Lower leg skin (tissue), 4 donors: ENCODE measurements around the gene ARHGAP29. TPM values are rescaled to one million over a fixed set of nuclear protein-coding genes. Genes with fewer than 3 reads are reported as not detected.

ENCODE experiments used
- DNase-seq, 2 donors: peaks; one replicate each; pipeline ENCODE4 v3.0.0-alpha.2; 2019; ENCODE audit warnings: low spot score in 2 of 2
- H3K4me3 ChIP-seq: fragments of 200-600 bp; sonication (generic); 2 replicates; pipeline ENCODE4 v1.5.1; 2017; ENCODE audit warnings: mild to moderate bottlenecking, low read depth; ENCODE audit not compliant: poor library complexity, severe bottlenecking
- POLR2A ChIP-seq, 2 donors: fragments of 450-650 bp; IDR thresholded peaks; one replicate each; pipeline ENCODE4 v1.6.1; 2016 to 2017; ENCODE audit warnings: antibody characterized with exemption in 2 of 2, mild to moderate bottlenecking in 1 of 2, moderate library complexity in 1 of 2
- WGBS, 2 donors: methylation state at CpG; one replicate each; pipeline ENCODE4 v1.1.5; 2018; 5-methylcytosine and 5-hydroxymethylcytosine counted together
- intact Hi-C: fragments of 100-400 bp; cut with DNase I; formaldehyde crosslinking; loops from one replicate; pipeline ENCODE4 v1.15.0; 2023; ENCODE audit warnings: low total_unique reads
- total RNA-seq, 4 donors: library from RNA; depleted of rRNA; stranded (reverse); fragments of >200 nt; gene quantifications; one replicate each; pipeline ENCODE4 v1.1.0, GENCODE V29; 2016
- TF ChIP-seq, protein P1 (sequence below), 3 donors: fragments of 450-650 bp; IDR thresholded peaks; one replicate each; pipeline ENCODE4 v1.5.1; 2016; ENCODE audit warnings: antibody characterized with exemption in 3 of 3, mild to moderate bottlenecking in 3 of 3, moderate library complexity in 2 of 3

ARHGAP29 gene
- total RNA-seq, 4 donors from 2014 or later = 30.1 to 49.5 (median 33.9) TPM

DNA sequence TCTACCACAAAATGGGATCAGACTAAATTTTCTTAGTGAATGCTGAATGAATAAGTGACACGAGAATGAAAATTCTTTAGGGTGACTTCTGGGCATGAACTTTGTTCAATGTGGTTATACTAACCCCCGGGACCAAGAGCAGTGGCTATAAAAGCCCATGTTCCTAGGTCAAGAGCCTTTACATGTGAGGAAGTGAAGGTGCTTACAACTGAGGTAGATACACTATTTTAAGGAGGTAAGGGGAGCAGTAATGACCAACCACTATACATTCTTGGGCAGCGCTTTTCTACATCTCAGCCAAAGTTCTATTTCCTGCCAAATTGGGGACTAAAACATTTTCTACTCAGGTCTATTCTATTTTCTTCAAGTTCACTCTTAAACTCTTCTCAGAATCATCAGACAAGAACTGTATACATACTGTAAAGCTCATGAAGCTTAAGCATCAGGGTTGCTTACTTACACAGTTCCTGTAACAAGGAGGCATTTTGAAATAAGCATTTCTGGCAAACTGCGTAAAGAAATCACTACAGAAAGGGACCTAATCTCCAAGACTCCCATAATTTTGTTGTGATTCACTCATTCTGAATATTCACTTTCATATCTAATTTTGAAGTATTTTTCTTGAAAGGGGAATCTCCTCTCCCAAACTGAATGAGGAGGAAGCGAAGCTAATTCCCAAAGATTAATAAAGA lies 8.5 kb upstream of the ARHGAP29 start:
- no peak for DNase-seq
- 74 to 87% methylated on average over 5 of the region's 5 CpGs for WGBS, 2 donors
- no peak for TF ChIP-seq POLR2A (IDR thresholded peaks at IDR 0.05)
- TF ChIP-seq, protein P1, sequence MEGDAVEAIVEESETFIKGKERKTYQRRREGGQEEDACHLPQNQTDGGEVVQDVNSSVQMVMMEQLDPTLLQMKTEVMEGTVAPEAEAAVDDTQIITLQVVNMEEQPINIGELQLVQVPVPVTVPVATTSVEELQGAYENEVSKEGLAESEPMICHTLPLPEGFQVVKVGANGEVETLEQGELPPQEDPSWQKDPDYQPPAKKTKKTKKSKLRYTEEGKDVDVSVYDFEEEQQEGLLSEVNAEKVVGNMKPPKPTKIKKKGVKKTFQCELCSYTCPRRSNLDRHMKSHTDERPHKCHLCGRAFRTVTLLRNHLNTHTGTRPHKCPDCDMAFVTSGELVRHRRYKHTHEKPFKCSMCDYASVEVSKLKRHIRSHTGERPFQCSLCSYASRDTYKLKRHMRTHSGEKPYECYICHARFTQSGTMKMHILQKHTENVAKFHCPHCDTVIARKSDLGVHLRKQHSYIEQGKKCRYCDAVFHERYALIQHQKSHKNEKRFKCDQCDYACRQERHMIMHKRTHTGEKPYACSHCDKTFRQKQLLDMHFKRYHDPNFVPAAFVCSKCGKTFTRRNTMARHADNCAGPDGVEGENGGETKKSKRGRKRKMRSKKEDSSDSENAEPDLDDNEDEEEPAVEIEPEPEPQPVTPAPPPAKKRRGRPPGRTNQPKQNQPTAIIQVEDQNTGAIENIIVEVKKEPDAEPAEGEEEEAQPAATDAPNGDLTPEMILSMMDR (IDR thresholded peaks at IDR 0.05) = no peak
- intact Hi-C loops = no loop called here
- H3K4me3 ChIP-seq = no peak overlapping the region

DNA sequence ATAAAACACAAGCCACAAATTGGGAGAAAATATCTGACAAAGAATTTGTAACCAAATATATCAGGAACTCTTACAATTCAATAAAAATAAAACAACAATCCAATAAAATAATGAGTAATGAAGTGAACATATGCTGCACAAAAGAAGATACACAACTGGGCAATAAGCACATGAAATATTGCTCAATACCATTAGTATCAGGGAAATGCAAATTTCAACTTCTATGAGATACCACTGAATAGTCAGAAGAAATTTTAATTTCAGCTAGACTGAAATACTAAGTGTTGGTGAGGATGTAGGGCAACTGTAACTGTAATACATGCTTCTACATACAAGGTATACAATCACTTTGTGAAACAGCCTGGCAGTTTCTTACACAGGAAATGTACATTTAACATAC lies 7.4 kb upstream of the ARHGAP29 start:
- intact Hi-C loops = no loop called here
- no peak for DNase-seq
- no peak overlapping the region for H3K4me3 ChIP-seq
- TF ChIP-seq, protein P1 (IDR thresholded peaks at IDR 0.05) = no peak
- TF ChIP-seq POLR2A (IDR thresholded peaks at IDR 0.05) = no peak

DNA sequence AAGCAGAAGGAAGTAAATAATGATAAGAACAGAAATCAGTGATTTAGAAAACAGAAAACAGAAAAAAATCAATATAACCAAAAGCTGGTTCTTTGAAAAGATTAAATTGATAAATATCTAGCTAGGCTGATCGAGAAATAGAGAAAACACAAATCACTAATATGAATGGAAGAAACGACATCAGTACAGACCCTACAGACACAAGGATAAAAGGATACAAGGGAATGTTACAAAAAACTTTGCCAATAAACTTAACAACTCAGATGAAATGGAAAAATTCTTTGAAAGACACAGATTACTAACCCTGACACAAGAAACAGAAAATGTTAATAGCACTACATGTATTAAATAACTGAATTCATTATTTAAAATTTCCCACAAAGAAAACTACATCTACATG lies 6.3 kb upstream of the ARHGAP29 start:
- TF ChIP-seq POLR2A (IDR thresholded peaks at IDR 0.05) = no peak
- TF ChIP-seq, protein P1 (IDR thresholded peaks at IDR 0.05) = no peak
- intact Hi-C loops = no loop called here
- WGBS, 2 donors = 84 to 94% methylated on average over 2 of the region's 2 CpGs
- no peak overlapping the region for H3K4me3 ChIP-seq
- no peak for DNase-seq

DNA sequence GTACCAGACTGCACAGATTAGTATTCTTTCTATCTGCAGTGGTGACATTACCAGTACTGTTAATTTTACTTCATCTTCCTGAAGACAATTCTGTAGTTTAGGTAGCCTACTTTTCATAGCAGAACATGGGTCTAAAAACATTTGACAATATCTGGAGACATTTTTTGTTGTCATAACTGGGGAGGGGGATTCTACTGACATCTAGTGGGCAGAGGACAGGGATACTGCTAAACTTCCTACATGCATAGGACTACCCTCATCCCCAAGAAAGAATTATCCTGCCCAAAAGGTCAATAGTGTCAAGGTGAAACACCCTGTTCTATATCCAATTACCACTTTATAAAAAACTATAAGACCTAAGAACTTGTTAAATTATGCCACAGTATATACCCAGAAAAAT lies 3.4 kb upstream of the ARHGAP29 start:
- intact Hi-C loops = no loop called here
- no peak overlapping the region for H3K4me3 ChIP-seq
- TF ChIP-seq, protein P1 (IDR thresholded peaks at IDR 0.05) = no peak
- TF ChIP-seq POLR2A (IDR thresholded peaks at IDR 0.05) = no peak
- DNase-seq = no peak

DNA sequence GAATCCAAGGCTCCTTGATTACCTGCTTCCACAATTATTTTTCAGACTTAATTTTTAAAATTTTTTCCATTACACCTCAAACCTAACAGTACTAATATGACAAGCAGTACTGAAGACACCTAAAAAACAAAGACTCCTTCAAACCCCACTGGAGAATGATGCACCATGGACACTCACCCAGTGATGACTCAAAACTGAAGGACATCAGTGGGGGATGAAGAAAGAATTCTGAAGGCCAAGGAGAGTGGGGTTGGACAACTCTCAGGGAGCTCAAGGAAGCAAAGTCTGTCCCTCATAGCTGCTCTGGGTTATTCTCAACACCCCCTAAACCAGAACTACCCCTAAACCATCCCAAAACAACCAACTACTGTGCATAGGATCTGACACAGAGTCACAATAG lies 2.4 kb upstream of the ARHGAP29 start:
- DNase-seq = no peak
- intact Hi-C loops = loop anchor here (5.0 kb wide), 1 partner anchor 98 kb away; no protein-coding TSS in a partner anchor
- TF ChIP-seq, protein P1 (IDR thresholded peaks at IDR 0.05) = no peak
- no peak for TF ChIP-seq POLR2A (IDR thresholded peaks at IDR 0.05)
- H3K4me3 ChIP-seq = no peak overlapping the region

DNA sequence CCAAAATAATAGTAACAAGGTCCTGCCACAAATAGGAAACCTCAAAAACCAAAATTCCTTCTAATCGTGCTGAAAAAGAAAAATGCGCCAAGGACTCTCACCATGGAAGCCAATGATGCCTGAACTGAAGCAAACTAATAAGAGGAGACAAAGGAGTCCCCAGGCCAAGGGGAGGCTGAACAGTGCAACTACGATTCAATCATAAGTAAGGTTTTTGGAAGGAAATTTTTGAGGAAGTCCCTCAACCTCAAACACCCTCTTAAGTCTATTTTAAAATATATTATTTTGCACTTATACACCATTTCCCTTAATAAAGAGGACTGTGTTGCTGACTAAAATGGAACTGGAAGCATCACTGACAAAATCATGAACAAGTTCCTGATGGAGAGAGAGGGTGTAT lies 1.7 kb upstream of the ARHGAP29 start:
- no peak for DNase-seq
- no peak overlapping the region for H3K4me3 ChIP-seq
- intact Hi-C loops = loop anchor here (5.0 kb wide), 1 partner anchor 98 kb away; no protein-coding TSS in a partner anchor
- 64 to 67% methylated on average over 3 of the region's 3 CpGs for WGBS, 2 donors
- TF ChIP-seq, protein P1 (IDR thresholded peaks at IDR 0.05) = no peak
- no peak for TF ChIP-seq POLR2A (IDR thresholded peaks at IDR 0.05)
